ENCODE measurements around the gene ARFGEF2. TPM values are rescaled to one million over a fixed set of nuclear protein-coding genes. Genes with fewer than 3 reads are reported as not detected.

The ARFGEF2 gene
- total RNA-seq, 1 experiment from 2014 or later, result 22.2 TPM

GRCh38 chr20:48923149-48923718, 1.7 kb downstream of the ARFGEF2 start:
- Histone ChIP-seq H3K27me3 (ENCODE audit: insufficient read depth, low read length) (no peaks in the 10 kb centered on the region), H2AFZ (ENCODE audit: low read depth, low read length, poor library complexity, severe bottlenecking) (no peak overlapping the region), H3K4me3 (replicated peaks in 1 of 2; ENCODE audit: low read depth in 1 of 2, low read length in 2 of 2) (peak overlapping the region; percentile 82 to 96), H3K9me2 (ENCODE audit: insufficient read depth) (no peaks in the 10 kb centered on the region), H3K9me3 (ENCODE audit: control insufficient read depth in 1 of 2, insufficient read depth in 1 of 2, low read depth in 1 of 2, low read length in 2 of 2) (no peaks in the 10 kb centered on the region), H3K27ac (ENCODE audit: low read depth, low read length) (no peak overlapping the region), H3K4me2 (ENCODE audit: low read length) (peak overlapping the region; percentile 82), H3K79me2 (ENCODE audit: insufficient read depth, low read length) (peaks cover 61% of the 10 kb centered on the region), H3K4me1 (ENCODE audit: control insufficient read depth in 1 of 2, insufficient read depth in 2 of 2, low read length in 2 of 2) (peaks cover 15 to 33% of the 10 kb centered on the region in 2 experiments), H3K36me3 (ENCODE audit: control insufficient read depth in 1 of 2, insufficient read depth in 2 of 2, low read length in 2 of 2) (no peaks in the 10 kb centered on the region), H3K9ac (ENCODE audit: low read length) (peak overlapping the region; percentile 79), H4K20me1 (ENCODE audit: insufficient read depth) (no peaks in the 10 kb centered on the region)
- TF ChIP-seq SP1 (IDR thresholded peaks at IDR 0.05; ENCODE audit: low read depth) (no peak), YY1 (IDR thresholded peaks at IDR 0.05; ENCODE audit: extremely low read depth, insufficient replicate concordance, low read depth, low read length) (no peak), MAX (IDR thresholded peaks at IDR 0.05) (no peak), EZH2 (IDR thresholded peaks at IDR 0.05) (no peak), EZH2phosphoT487 (IDR thresholded peaks at IDR 0.05; ENCODE audit: borderline replicate concordance) (no peak), SIN3A (IDR thresholded peaks at IDR 0.05; ENCODE audit: low read depth) (no peak), CBX3 (IDR thresholded peaks at IDR 0.05; ENCODE audit: low read depth) (no peak), SRF (IDR thresholded peaks at IDR 0.05; ENCODE audit: low read depth) (no peak), ELF1 (IDR thresholded peaks at IDR 0.05; ENCODE audit: borderline replicate concordance, low read depth) (no peak), ATF3 (IDR thresholded peaks at IDR 0.05) (no peak), REST (IDR thresholded peaks at IDR 0.05; ENCODE audit: low read depth) (no peak), FOSL1 (IDR thresholded peaks at IDR 0.05; ENCODE audit: low read depth) (no peak), ZFX (IDR thresholded peaks at IDR 0.05) (no peak), POLR2AphosphoS5 (IDR thresholded peaks at IDR 0.05; ENCODE audit: low read depth, low read length) (no peak), ZBTB33 (IDR thresholded peaks at IDR 0.05; ENCODE audit: extremely low read depth, insufficient replicate concordance, low read length) (no peak), POLR2A (IDR thresholded peaks at IDR 0.05; ENCODE audit: borderline replicate concordance, extremely low read depth, insufficient read depth, insufficient read length) (no peak), TCF7L2 (IDR thresholded peaks at IDR 0.05; ENCODE audit: borderline replicate concordance, extremely low read depth, insufficient read depth, insufficient read length) (no peak)
- POLR2A ChIA-PET, result no interaction called here
- CTCF ChIA-PET, result no interaction called here
- RAD21 ChIA-PET (ENCODE audit: low non-redundant PET in 1 of 2, low total read pairs in 2 of 2, uncharacterized antibody in 2 of 2, unreplicated experiment in 2 of 2), result interaction anchor here in 1 of 2 experiments (0.5 kb wide), 1 partner anchor 18 kb away, joined by 3 read pairs; no protein-coding TSS in a partner anchor
- intact Hi-C loops (cut with micrococcal nuclease), result no loop called here
- ATAC-seq (no peak), DNase-seq (ENCODE audit: low read depth, low spot score) (no peak)
- BruUV-seq (replicated peaks), result no TSS peak
